Trophoblast cell (in vitro differentiated cells and primary cell): Measurements from ENCODE around the gene STYXL1.
"Not testable (repeated sequence)": the region's sequence is repeated elsewhere in the genome, so short reads cannot be mapped to it uniquely, and the experiment has no call there.

ENCODE experiments used
- DNase-seq, 2 donors: peaks; one replicate each; pipeline ENCODE4 v3.0.0-alpha.2; 2016
- H2AFZ ChIP-seq: 2 replicates; pipeline ENCODE4 v1.6.1; 2013; ENCODE audit warnings: low read length, moderate library complexity, mild to moderate bottlenecking; ENCODE audit not compliant: insufficient read depth, poor library complexity
- H2AK5ac ChIP-seq: 2 replicates; pipeline ENCODE4 v1.6.1; 2013; ENCODE audit warnings: mild to moderate bottlenecking, low read length
- H2BK120ac ChIP-seq: 2 replicates; pipeline ENCODE4 v1.6.1; 2013; ENCODE audit warnings: low read length, mild to moderate bottlenecking, moderate library complexity; ENCODE audit not compliant: insufficient read depth, poor library complexity
- H2BK12ac ChIP-seq: 2 replicates; pipeline ENCODE4 v1.6.1; 2013; ENCODE audit warnings: mild to moderate bottlenecking, low read length, moderate library complexity
- H2BK5ac ChIP-seq: 2 replicates; pipeline ENCODE4 v1.6.1; 2013; ENCODE audit warnings: low read length, low read depth, moderate library complexity, mild to moderate bottlenecking; ENCODE audit not compliant: poor library complexity
- H3K14ac ChIP-seq: 2 replicates; pipeline ENCODE4 v1.6.1; 2013; ENCODE audit warnings: mild to moderate bottlenecking, low read length
- H3K18ac ChIP-seq: 2 replicates; pipeline ENCODE4 v1.6.1; 2013; ENCODE audit warnings: mild to moderate bottlenecking, low read length
- H3K23ac ChIP-seq: 2 replicates; pipeline ENCODE4 v1.6.1; 2013; ENCODE audit warnings: low read length
- H3K27ac ChIP-seq: 2 replicates; pipeline ENCODE4 v1.5.1; 2013; ENCODE audit warnings: low read depth, mild to moderate bottlenecking, inconsistent platforms, low read length, moderate library complexity
- H3K27me3 ChIP-seq: 2 replicates; pipeline ENCODE4 v1.6.1; 2013; ENCODE audit warnings: inconsistent platforms, mild to moderate bottlenecking, low read length, moderate library complexity; ENCODE audit not compliant: insufficient read depth
- H3K36me3 ChIP-seq, 2 experiments: 1 replicate in 1 of 2; 2 replicates in 1 of 2; pipeline ENCODE4 v1.6.1; 2013; ENCODE audit warnings: low read length in 2 of 2, mild to moderate bottlenecking in 2 of 2, moderate library complexity in 1 of 2; ENCODE audit not compliant: insufficient read depth in 2 of 2, control insufficient read depth in 1 of 2
- H3K4ac ChIP-seq: 2 replicates; pipeline ENCODE4 v1.6.1; 2013; ENCODE audit warnings: low read depth, mild to moderate bottlenecking, low read length, moderate library complexity
- H3K4me1 ChIP-seq, 2 experiments: 1 replicate in 1 of 2; 2 replicates in 1 of 2; pipeline ENCODE4 v1.6.1; 2013; ENCODE audit warnings: low read length in 2 of 2, mild to moderate bottlenecking in 2 of 2, moderate library complexity in 1 of 2; ENCODE audit not compliant: insufficient read depth in 2 of 2, control insufficient read depth in 1 of 2
- H3K4me2 ChIP-seq: 2 replicates; pipeline ENCODE4 v1.6.1; 2013; ENCODE audit warnings: inconsistent platforms, mild to moderate bottlenecking, low read length, moderate library complexity
- H3K4me3 ChIP-seq: 2 replicates; pipeline ENCODE4 v1.5.1; 2013; ENCODE audit warnings: mild to moderate bottlenecking, low read depth, low read length, inconsistent platforms
- H3K79me1 ChIP-seq: one replicate; pipeline ENCODE4 v1.6.1; 2013; ENCODE audit warnings: low read length
- H3K79me2 ChIP-seq: 2 replicates; pipeline ENCODE4 v1.6.1; 2013; ENCODE audit warnings: low read length, mild to moderate bottlenecking; ENCODE audit not compliant: control insufficient read depth, insufficient read depth, poor library complexity
- H3K9ac ChIP-seq: 2 replicates; pipeline ENCODE4 v1.6.1; 2013; ENCODE audit warnings: mild to moderate bottlenecking, low read length
- H3K9me3 ChIP-seq: 2 replicates; pipeline ENCODE4 v1.6.1; 2013; ENCODE audit warnings: low read depth, mild to moderate bottlenecking, control low read depth, inconsistent platforms, low read length; ENCODE audit not compliant: insufficient read depth
- H4K12ac ChIP-seq: 2 replicates; pipeline ENCODE4 v1.6.1; 2013; ENCODE audit warnings: low read depth, mild to moderate bottlenecking, low read length, moderate library complexity
- H4K8ac ChIP-seq: 2 replicates; pipeline ENCODE4 v1.6.1; 2013; ENCODE audit warnings: low read depth, mild to moderate bottlenecking, low read length, moderate library complexity
- H4K91ac ChIP-seq: one replicate; pipeline ENCODE4 v1.6.1; 2013; ENCODE audit warnings: low read depth, mild to moderate bottlenecking, low read length, moderate library complexity
- WGBS: extraction: QIAGEN DNeasy Blood & Tissue Kit; methylation state at CpG from one replicate; pipeline ENCODE4 v1.1.7; 2013; ENCODE audit warnings: missing lambda C conversion rate; ENCODE audit not compliant: insufficient read length, insufficient coverage; ENCODE audit errors: extremely low coverage; 5-methylcytosine and 5-hydroxymethylcytosine counted together

The STYXL1 gene

DNA sequence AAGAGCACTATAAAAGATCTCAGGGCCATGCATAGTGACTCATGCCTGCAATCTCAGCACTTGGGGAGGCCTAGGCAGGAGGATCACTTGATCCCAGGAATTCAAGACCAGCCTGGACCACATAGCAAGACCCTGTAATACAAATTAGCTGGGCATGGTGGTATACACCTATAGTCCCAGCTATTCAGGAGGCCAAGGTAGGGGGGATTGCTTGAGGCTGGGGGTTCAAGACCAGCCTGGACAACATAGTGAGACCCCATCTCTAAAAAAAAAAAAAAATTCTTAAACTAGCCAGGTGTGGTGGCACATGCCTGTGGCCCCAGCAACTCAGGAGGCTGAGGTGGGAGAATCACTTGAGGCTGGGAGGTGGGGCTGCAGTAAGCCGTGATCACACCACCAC, 15.8 kb downstream of the STYXL1 start:
- H3K18ac ChIP-seq, result no peak overlapping the region
- H3K27ac ChIP-seq, result no peak overlapping the region
- WGBS, result no CpG with 5 or more reads among the region's 1 CpG
- no peak overlapping the region for H4K91ac ChIP-seq
- no peak overlapping the region for H3K4me2 ChIP-seq
- H2BK5ac ChIP-seq, result no peak overlapping the region
- H2AK5ac ChIP-seq, result no peak overlapping the region
- H3K14ac ChIP-seq, result no peak overlapping the region
- H3K23ac ChIP-seq, result no peak overlapping the region
- H3K79me2 ChIP-seq, result no peaks in the 10 kb centered on the region
- no peak overlapping the region for H2BK120ac ChIP-seq
- no peak overlapping the region for H4K12ac ChIP-seq
- H3K79me1 ChIP-seq, result no peaks in the 10 kb centered on the region
- no peak overlapping the region for H2BK12ac ChIP-seq
- H3K9ac ChIP-seq, result no peak overlapping the region
- H3K9me3 ChIP-seq, result no peaks in the 10 kb centered on the region
- H3K4me3 ChIP-seq, result no peak overlapping the region
- no peak for DNase-seq
- peaks cover 10 to 12% of the 10 kb centered on the region in 2 experiments for H3K36me3 ChIP-seq
- H3K4ac ChIP-seq, result no peak overlapping the region
- no peak overlapping the region for H4K8ac ChIP-seq
- H3K27me3 ChIP-seq, result no peaks in the 10 kb centered on the region
- H3K4me1 ChIP-seq, result no peaks in the 10 kb centered on the region
- no peak overlapping the region for H2AFZ ChIP-seq

DNA sequence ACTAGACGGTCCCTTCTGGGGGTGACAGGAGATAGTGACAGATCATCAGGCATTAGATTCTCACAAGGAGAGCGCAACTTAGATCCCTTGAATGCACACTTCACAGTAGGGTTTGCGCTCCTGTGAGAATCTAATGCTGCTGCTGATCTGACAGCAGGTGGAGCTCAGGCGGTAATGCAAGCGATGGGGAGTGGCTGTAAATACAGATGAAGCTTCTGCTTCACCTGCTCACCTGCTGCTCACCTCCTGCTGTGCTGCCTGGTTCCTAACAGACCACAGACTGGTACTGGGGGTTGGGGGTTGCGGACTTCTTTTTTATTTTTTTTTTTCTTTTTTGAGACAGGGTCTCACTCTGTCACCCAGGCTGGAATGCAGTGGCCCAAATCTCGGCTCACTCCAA, 18.1 kb downstream of the STYXL1 start:
- not testable (repeated sequence) for H3K4me2 ChIP-seq, H3K23ac ChIP-seq, H4K12ac ChIP-seq, H3K27ac ChIP-seq, H2BK12ac ChIP-seq, H2BK5ac ChIP-seq, H3K79me2 ChIP-seq, H3K4ac ChIP-seq, H2AFZ ChIP-seq, H3K18ac ChIP-seq, H3K27me3 ChIP-seq, H2AK5ac ChIP-seq, H3K79me1 ChIP-seq, H4K91ac ChIP-seq, H3K4me3 ChIP-seq, DNase-seq, H3K9ac ChIP-seq, H3K14ac ChIP-seq, H3K9me3 ChIP-seq, H4K8ac ChIP-seq, H2BK120ac ChIP-seq, H3K4me1 ChIP-seq
- H3K36me3 ChIP-seq, result peaks cover 11 to 12% of the 10 kb centered on the region in 2 experiments
- no CpG with 5 or more reads among the region's 7 CpGs for WGBS

DNA sequence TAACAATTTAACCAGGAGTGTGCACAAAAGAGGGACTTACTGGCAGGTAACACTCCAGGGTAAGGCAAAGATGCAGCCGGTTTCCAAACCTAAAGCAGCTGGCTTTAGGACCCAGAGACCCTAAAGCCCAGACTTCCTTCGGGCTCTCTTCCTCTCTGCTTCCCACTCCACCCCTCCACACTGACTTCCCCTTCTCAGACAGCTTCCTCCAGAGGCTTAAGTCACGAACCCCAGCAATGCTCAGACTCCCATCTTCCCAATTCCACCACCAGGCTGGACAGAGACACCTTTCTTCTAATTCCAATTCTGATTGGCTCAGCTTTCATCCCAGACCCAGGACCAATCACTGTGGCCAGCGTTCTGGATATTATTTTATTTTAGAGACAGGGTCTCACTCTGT, 24.8 kb downstream of the STYXL1 start:
- H4K8ac ChIP-seq, result no peak overlapping the region

DNA sequence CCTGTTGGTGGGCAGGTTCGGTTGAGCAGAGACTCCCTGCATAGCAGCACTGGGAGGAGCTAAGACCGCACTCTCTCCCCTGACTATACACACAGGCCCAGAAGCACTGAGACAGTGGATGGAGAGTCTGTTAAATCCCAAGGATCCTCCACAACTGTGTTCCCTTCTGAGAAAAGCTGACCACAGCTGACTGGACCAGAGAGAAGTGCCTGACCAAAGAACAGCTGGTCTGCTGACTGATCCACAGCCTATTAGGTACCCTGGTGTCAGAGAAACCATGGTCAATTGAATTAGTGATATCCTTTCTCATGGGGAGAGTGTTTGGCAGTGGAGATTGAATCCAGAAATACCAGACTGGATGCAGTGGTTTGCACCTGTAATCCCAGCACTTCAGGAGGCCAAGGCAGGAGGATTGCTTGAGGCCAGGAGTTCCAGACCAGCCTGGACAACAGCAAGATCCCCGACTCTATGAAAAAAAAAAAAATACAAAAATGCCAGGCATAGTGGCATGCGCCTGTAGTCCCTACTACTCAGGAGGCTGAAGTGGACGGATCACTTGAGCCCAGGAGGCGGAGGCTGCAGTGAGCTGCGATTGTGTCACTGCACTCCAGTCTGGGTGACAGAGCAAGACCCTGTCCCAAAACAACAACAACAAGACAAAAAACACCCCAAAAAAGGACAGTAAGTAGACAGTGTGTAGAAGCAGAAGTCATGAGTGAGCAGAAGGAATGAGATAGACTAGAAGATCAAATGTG, 25.6 kb downstream of the STYXL1 start:
- no peak overlapping the region for H2BK120ac ChIP-seq
- no peak overlapping the region for H4K91ac ChIP-seq
- no peak overlapping the region for H3K4me3 ChIP-seq
- H3K79me2 ChIP-seq, result no peaks in the 10 kb centered on the region
- no peaks in the 10 kb centered on the region for H3K9me3 ChIP-seq
- H4K8ac ChIP-seq, result no peak overlapping the region
- no peaks in the 10 kb centered on the region for H3K79me1 ChIP-seq
- H4K12ac ChIP-seq, result no peak overlapping the region
- H3K36me3 ChIP-seq, result peaks cover 21 to 37% of the 10 kb centered on the region in 2 experiments
- H3K27ac ChIP-seq, result no peak overlapping the region
- H3K14ac ChIP-seq, result no peak overlapping the region
- H2AFZ ChIP-seq, result no peak overlapping the region
- H2BK5ac ChIP-seq, result no peak overlapping the region
- no peak overlapping the region for H2AK5ac ChIP-seq
- H3K4ac ChIP-seq, result no peak overlapping the region
- no peaks in the 10 kb centered on the region for H3K4me1 ChIP-seq
- no peak overlapping the region for H3K9ac ChIP-seq
- H3K18ac ChIP-seq, result no peak overlapping the region
- no peak overlapping the region for H2BK12ac ChIP-seq
- no peak overlapping the region for H3K23ac ChIP-seq
- no CpG with 5 or more reads among the region's 7 CpGs for WGBS
- H3K4me2 ChIP-seq, result no peak overlapping the region
- no peaks in the 10 kb centered on the region for H3K27me3 ChIP-seq
- DNase-seq, result no peak

More for the DNA sequence above, 24.8 kb downstream of the STYXL1 start:
- no peak overlapping the region for H4K91ac ChIP-seq
- no peak overlapping the region for H3K27ac ChIP-seq
- H3K9ac ChIP-seq, result no peak overlapping the region
- DNase-seq, result no peak
- H3K79me1 ChIP-seq, result no peaks in the 10 kb centered on the region
- no peak overlapping the region for H4K12ac ChIP-seq
- H3K9me3 ChIP-seq, result no peaks in the 10 kb centered on the region
- no peak overlapping the region for H3K4me3 ChIP-seq
- H2AK5ac ChIP-seq, result no peak overlapping the region
- no peak overlapping the region for H2BK12ac ChIP-seq
- no peak overlapping the region for H2AFZ ChIP-seq
- H2BK5ac ChIP-seq, result no peak overlapping the region
- H3K18ac ChIP-seq, result no peak overlapping the region
- no peak overlapping the region for H3K4ac ChIP-seq
- H3K36me3 ChIP-seq, result peaks cover 23 to 38% of the 10 kb centered on the region in 2 experiments
- no peak overlapping the region for H3K14ac ChIP-seq
- H3K4me1 ChIP-seq, result no peaks in the 10 kb centered on the region
- no CpG with 5 or more reads among the region's 4 CpGs for WGBS
- H3K79me2 ChIP-seq, result no peaks in the 10 kb centered on the region
- no peak overlapping the region for H3K4me2 ChIP-seq
- H2BK120ac ChIP-seq, result no peak overlapping the region
- no peak overlapping the region for H3K23ac ChIP-seq
- H3K27me3 ChIP-seq, result no peaks in the 10 kb centered on the region
